GM18502 (cell line): ENCODE data around the gene ZNF737.
"Not testable (repeated sequence)": the region's sequence is repeated elsewhere in the genome, so short reads cannot be mapped to it uniquely, and the experiment has no call there.

ENCODE experiments used
- ATAC-seq: cut with Tn5 transposase; IDR thresholded peaks from one replicate; pipeline ENCODE4 v1.9.1; 2021; ENCODE audit warnings: mild to moderate bottlenecking; ENCODE audit not compliant: unreplicated experiment, poor library complexity

The ZNF737 gene

GRCh38 chr19:20565321-20566018, at the start of gene ZNF737:
Gene ZNF737 (minus strand): TSS chr19:20565781. CDS start chr19:20565640, 141 bp downstream.
- peak; percentile 95 for ATAC-seq

GRCh38 chr19:20614971-20615370, 49.4 kb upstream of the ZNF737 start:
- ATAC-seq: not testable (repeated sequence)

- no peak for ATAC-seq
These were observed 47.2 kb upstream of the ZNF737 start for GRCh38 chr19:20612711-20613316.

GRCh38 chr19:20611866-20612265, 46.3 kb upstream of the ZNF737 start:
- no peak for ATAC-seq

- ATAC-seq: no peak
These were observed 42.4 kb upstream of the ZNF737 start for GRCh38 chr19:20607943-20608342.

- no peak for ATAC-seq
These were observed 7.0 kb downstream of the ZNF737 start for GRCh38 chr19:20558571-20558970.

GRCh38 chr19:20558011-20558410, 7.6 kb downstream of the ZNF737 start:
- ATAC-seq: no peak

GRCh38 chr19:20544667-20545333, 20.8 kb downstream of the ZNF737 start:
- ATAC-seq: not testable (repeated sequence)

GRCh38 chr19:20530303-20530702, 35.3 kb downstream of the ZNF737 start:
- ATAC-seq: not testable (repeated sequence)

GRCh38 chr19:20513189-20513904, 52.2 kb downstream of the ZNF737 start:
- no peak for ATAC-seq

- no peak for ATAC-seq
These were observed 62.1 kb downstream of the ZNF737 start for GRCh38 chr19:20503476-20503875.
